Measurements from ENCODE around the gene SENP5. TPM values are rescaled to one million over a fixed set of nuclear protein-coding genes. Genes with fewer than 3 reads are reported as not detected.
A peak's percentile ranks its signal among the peaks of the same experiment; 100 is the strongest.

Gene SENP5
- total RNA-seq, 2 donors from 2014 or later = 13.2 to 46.8 TPM

- Histone ChIP-seq H3K4me1 (no peaks in the 10 kb centered on the region), H3K36me3 (replicated peaks in 1 of 2; ENCODE audit: insufficient read depth in 1 of 2, low read depth in 2 of 2) (peaks cover 6 to 30% of the 10 kb centered on the region in 2 donors), H3K27me3 (no peaks in the 10 kb centered on the region), H3K9me3 (no peaks in the 10 kb centered on the region), H3K4me3 (no peak overlapping the region), H3K27ac (no peak overlapping the region)
- 83 to 99% methylated on average over 3 of the region's 3 CpGs for WGBS, 2 donors
- intact Hi-C loops (cut with DNase I) = no loop called here
- ATAC-seq (no peak), DNase-seq (no peak)
- no peak for TF ChIP-seq CTCF (IDR thresholded peaks at IDR 0.05)
- no peak for TF ChIP-seq POLR2A (IDR thresholded peaks at IDR 0.05)
These were observed 64.9 kb downstream of the SENP5 start for GRCh38 chr3:196932600-196932999.

- DNase-seq (no peak), ATAC-seq (no peak)
- H3K4me3 ChIP-seq = no peak overlapping the region
- H3K27ac ChIP-seq = no peak overlapping the region
- H3K9me3 ChIP-seq = no peaks in the 10 kb centered on the region
- peaks cover 10% of the 10 kb centered on the region for H3K4me1 ChIP-seq
- no peaks in the 10 kb centered on the region for H3K27me3 ChIP-seq
- intact Hi-C loops (cut with DNase I) = no loop called here
- TF ChIP-seq POLR2A (IDR thresholded peaks at IDR 0.05) = no peak
- no peak for TF ChIP-seq CTCF (IDR thresholded peaks at IDR 0.05)
- WGBS, 2 donors = 80 to 94% methylated on average over 3 of the region's 3 CpGs
- H3K36me3 ChIP-seq (replicated peaks in 1 of 2; ENCODE audit: insufficient read depth in 1 of 2, low read depth in 2 of 2) = peaks cover 6 to 22% of the 10 kb centered on the region in 2 donors
These were observed 68.6 kb downstream of the SENP5 start for GRCh38 chr3:196936288-196936687.

GRCh38 chr3:196938124-196938523 lies 70.4 kb downstream of the SENP5 start:
- intact Hi-C loops (cut with DNase I) = no loop called here
- TF ChIP-seq POLR2A (IDR thresholded peaks at IDR 0.05) (no peak), CTCF (IDR thresholded peaks at IDR 0.05) (no peak)
- Histone ChIP-seq H3K27me3 (no peaks in the 10 kb centered on the region), H3K9me3 (no peaks in the 10 kb centered on the region), H3K27ac (no peak overlapping the region), H3K4me1 (peaks cover 14% of the 10 kb centered on the region), H3K36me3 (replicated peaks in 1 of 2; ENCODE audit: insufficient read depth in 1 of 2, low read depth in 2 of 2) (peaks cover 6 to 21% of the 10 kb centered on the region in 2 donors), H3K4me3 (no peak overlapping the region)
- 87 to 90% methylated on average over 2 of the region's 2 CpGs for WGBS, 2 donors
- DNase-seq (no peak), ATAC-seq (no peak)

- WGBS, 2 donors = 87 to 90% methylated on average over 5 of the region's 5 CpGs
- TF ChIP-seq POLR2A (IDR thresholded peaks at IDR 0.05) (no peak), CTCF (IDR thresholded peaks at IDR 0.05) (no peak)
- intact Hi-C loops (cut with DNase I) = no loop called here
- Histone ChIP-seq H3K27ac (no peak overlapping the region), H3K36me3 (replicated peaks in 1 of 2; ENCODE audit: insufficient read depth in 1 of 2, low read depth in 2 of 2) (peaks cover 6 to 21% of the 10 kb centered on the region in 2 donors), H3K4me3 (no peak overlapping the region), H3K27me3 (no peaks in the 10 kb centered on the region), H3K9me3 (no peaks in the 10 kb centered on the region), H3K4me1 (peaks cover 18% of the 10 kb centered on the region)
- DNase-seq (no peak), ATAC-seq (no peak)
These were observed 70.9 kb downstream of the SENP5 start for GRCh38 chr3:196938576-196938975.

- peaks cover 30% of the 10 kb centered on the region for H3K4me1 ChIP-seq
- DNase-seq = peak in 3 of 4 donors; percentile 44 to 62 (median 52)
- intact Hi-C loops (cut with DNase I) = no loop called here
- 0 to 1% methylated on average over 19 to 31 of the region's 31 CpGs for WGBS, 2 donors
- peak overlapping the region; percentile 87 to 99 for H3K4me3 ChIP-seq
- no peaks in the 10 kb centered on the region for H3K27me3 ChIP-seq
- H3K9me3 ChIP-seq = no peaks in the 10 kb centered on the region
- H3K27ac ChIP-seq = peak overlapping the region; percentile 77 to 97 (median 84)
- peaks cover 0 to 10% of the 10 kb centered on the region in 2 donors for H3K36me3 ChIP-seq (replicated peaks in 1 of 2; ENCODE audit: insufficient read depth in 1 of 2, low read depth in 2 of 2)
- TF ChIP-seq POLR2A (IDR thresholded peaks at IDR 0.05) (no peak), CTCF (IDR thresholded peaks at IDR 0.05) (no peak)
- ATAC-seq = peak; percentile 40
These were observed 74.1 kb downstream of the SENP5 start for GRCh38 chr3:196941729-196942225.
